Naive thymus-derived CD4-positive, alpha-beta T cell (primary cell): ENCODE measurements around the gene SLC52A3. TPM values are rescaled to one million over a fixed set of nuclear protein-coding genes. Genes with fewer than 3 reads are reported as not detected.

Experiments
- ATAC-seq: fragments of 150-1000 bp; cut with Tn5 transposase; 2 replicates; pipeline ENCODE4 v1.10.0; 2021; ENCODE audit warnings: mild to moderate bottlenecking, moderate library complexity
- CTCF ChIA-PET: fragments of 350-600 bp; sonication (Branson Sonifier 250); formaldehyde crosslinking; loops from one replicate; lab custom pipeline; 2021; ENCODE audit warnings: antibody characterized with exemption; lab: Charles Lee
- POLR2A ChIA-PET: fragments of 350-600 bp; sonication (Branson Sonifier 250); formaldehyde crosslinking; loops from one replicate; lab custom pipeline; 2021; ENCODE audit warnings: antibody characterized with exemption, inconsistent platforms; lab: Charles Lee
- DNase-seq, 9 donors: peaks; one replicate each; pipeline versions ENCODE4 v3.0.0 to v3.0.0-alpha.2; 2020 to 2022; ENCODE audit warnings: mixed read lengths in 1 of 9
- H3K27ac ChIP-seq: one replicate; pipeline ENCODE4 v1.7.0; 2013; ENCODE audit warnings: mild to moderate bottlenecking, low read depth, low read length, moderate library complexity
- H3K27me3 ChIP-seq, 2 donors: one replicate each; pipeline ENCODE4 v1.7.0; 2013; ENCODE audit warnings: low read length in 2 of 2, mild to moderate bottlenecking in 2 of 2, moderate library complexity in 2 of 2; ENCODE audit not compliant: control insufficient read depth in 2 of 2, insufficient read depth in 2 of 2
- H3K36me3 ChIP-seq, 3 experiments: 1 replicate in 2 of 3; 2 replicates in 1 of 3; pipeline ENCODE4 v1.7.0; 2013; ENCODE audit warnings: low read length in 3 of 3, mild to moderate bottlenecking in 3 of 3, moderate library complexity in 1 of 3; ENCODE audit not compliant: insufficient read depth in 3 of 3, control insufficient read depth in 2 of 3
- H3K4me1 ChIP-seq, 2 donors: one replicate each; pipeline ENCODE4 v1.7.0; 2013; ENCODE audit warnings: low read length in 2 of 2, mild to moderate bottlenecking in 2 of 2, moderate library complexity in 1 of 2; ENCODE audit not compliant: control insufficient read depth in 2 of 2, insufficient read depth in 2 of 2
- H3K4me3 ChIP-seq: 2 replicates; pipeline ENCODE4 v1.7.0; 2013; ENCODE audit warnings: mild to moderate bottlenecking, low read length
- H3K9me3 ChIP-seq, 3 experiments: 1 replicate in 2 of 3; 2 replicates in 1 of 3; pipeline ENCODE4 v1.7.0; 2013; ENCODE audit warnings: low read length in 3 of 3; ENCODE audit not compliant: control insufficient read depth in 2 of 3
- H3K27ac Mint-ChIP-seq, 9 donors: one replicate each; pipeline ENCODE4 v1.8.0; 2020 to 2022; ENCODE audit warnings: mixed read lengths in 9 of 9, mild to moderate bottlenecking in 8 of 9, moderate library complexity in 5 of 9, inconsistent platforms in 2 of 9
- H3K27me3 Mint-ChIP-seq, 5 donors: one replicate each; pipeline ENCODE4 v1.8.0; 2021 to 2022; ENCODE audit warnings: mixed read lengths in 5 of 5, mild to moderate bottlenecking in 1 of 5
- H3K36me3 Mint-ChIP-seq, 5 donors: one replicate each; pipeline ENCODE4 v1.8.0; 2020 to 2022; ENCODE audit warnings: mixed read lengths in 5 of 5, mild to moderate bottlenecking in 3 of 5, inconsistent platforms in 1 of 5
- H3K4me1 Mint-ChIP-seq, 7 donors: one replicate each; pipeline ENCODE4 v1.8.0; 2020 to 2022; ENCODE audit warnings: mixed read lengths in 7 of 7, mild to moderate bottlenecking in 3 of 7, inconsistent platforms in 1 of 7
- H3K4me3 Mint-ChIP-seq, 10 donors: one replicate each; pipeline ENCODE4 v1.8.0; 2020 to 2022; ENCODE audit warnings: mild to moderate bottlenecking in 10 of 10, mixed read lengths in 10 of 10, moderate library complexity in 6 of 10, inconsistent platforms in 2 of 10
- H3K9me3 Mint-ChIP-seq, 11 donors: one replicate each; pipeline ENCODE4 v1.8.0; 2020 to 2022; ENCODE audit warnings: mixed read lengths in 11 of 11, mild to moderate bottlenecking in 4 of 11, inconsistent platforms in 1 of 11, moderate library complexity in 1 of 11
- intact Hi-C, 2 donors: fragments of 100-400 bp; cut with micrococcal nuclease; formaldehyde crosslinking; loops; one replicate each; pipeline ENCODE4 v1.15.1; 2023
- polyA plus RNA-seq, 2 donors: library from polyadenylated mRNA; unstranded; fragments of 300-500 nt; fragmentation: Illumina TruSeq; gene quantifications; one replicate each; pipeline ENCODE4 v1.2.3, GENCODE V29; 2021
- total RNA-seq, 6 experiments: library from RNA in 5 of 6; stranded (reverse) in 5 of 6; gene quantifications; 1 replicate in 5 of 6; 2 replicates in 1 of 6; pipeline ENCODE4 v1.2.3 and lab custom pipeline; 2021 to 2026

SLC52A3 gene
- total and polyA plus RNA-seq, 7 experiments from 2014 or later, result not detected

- Histone ChIP-seq H3K4me1 (no peaks in the 10 kb centered on the region), H3K4me3 (no peak overlapping the region), H3K36me3 (no peaks in the 10 kb centered on the region), H3K27ac (no peak overlapping the region), H3K9me3 (no peaks in the 10 kb centered on the region), H3K27me3 (no peaks in the 10 kb centered on the region)
- H3K27me3 Mint-ChIP-seq, result peaks cover 7 to 60% (median 39%) of the 10 kb centered on the region in 5 donors
- CTCF ChIA-PET, result no interaction called here
- no peak for ATAC-seq
- H3K4me3 Mint-ChIP-seq, result no peak overlapping the region
- peaks cover 0 to 3% (median 0%) of the 10 kb centered on the region in 11 donors for H3K9me3 Mint-ChIP-seq
- intact Hi-C loops, result no loop called here
- DNase-seq, result no peak
- POLR2A ChIA-PET, result no interaction called here
- H3K4me1 Mint-ChIP-seq, result peaks cover 0 to 2% (median 0%) of the 10 kb centered on the region in 7 donors
- H3K27ac Mint-ChIP-seq, result no peak overlapping the region
- H3K36me3 Mint-ChIP-seq, result peaks cover 0 to 4% (median 0%) of the 10 kb centered on the region in 5 donors
These were observed 48.5 kb downstream of the SLC52A3 start for GRCh38 chr20:719816-720215.

- ChIA-PET CTCF (no interaction called here), POLR2A (no interaction called here)
- Histone ChIP-seq H3K27ac (no peak overlapping the region), H3K4me1 (no peaks in the 10 kb centered on the region), H3K27me3 (no peaks in the 10 kb centered on the region), H3K4me3 (no peak overlapping the region), H3K9me3 (no peaks in the 10 kb centered on the region), H3K36me3 (no peaks in the 10 kb centered on the region)
- Mint-ChIP-seq H3K9me3 (peaks cover 0 to 3% (median 0%) of the 10 kb centered on the region in 11 donors), H3K4me3 (no peak overlapping the region), H3K27ac (no peak overlapping the region), H3K36me3 (peaks cover 0 to 4% (median 0%) of the 10 kb centered on the region in 5 donors), H3K27me3 (peaks cover 6 to 58% (median 38%) of the 10 kb centered on the region in 5 donors), H3K4me1 (peaks cover 0 to 2% (median 0%) of the 10 kb centered on the region in 7 donors)
- DNase-seq (no peak), ATAC-seq (no peak)
- intact Hi-C loops, result no loop called here
These were observed 49.2 kb downstream of the SLC52A3 start for GRCh38 chr20:719068-719467.

- intact Hi-C loops, result no loop called here
- no peak overlapping the region for H3K4me3 Mint-ChIP-seq
- H3K36me3 Mint-ChIP-seq, result peaks cover 0 to 4% (median 0%) of the 10 kb centered on the region in 5 donors
- Histone ChIP-seq H3K4me1 (no peaks in the 10 kb centered on the region), H3K4me3 (no peak overlapping the region), H3K27me3 (no peaks in the 10 kb centered on the region), H3K36me3 (no peaks in the 10 kb centered on the region), H3K9me3 (no peaks in the 10 kb centered on the region), H3K27ac (no peak overlapping the region)
- POLR2A ChIA-PET, result no interaction called here
- H3K9me3 Mint-ChIP-seq, result peaks cover 0 to 6% (median 3%) of the 10 kb centered on the region in 11 donors
- peaks cover 0 to 2% (median 0%) of the 10 kb centered on the region in 7 donors for H3K4me1 Mint-ChIP-seq
- H3K27ac Mint-ChIP-seq, result no peak overlapping the region
- H3K27me3 Mint-ChIP-seq, result peaks cover 8 to 55% (median 33%) of the 10 kb centered on the region in 5 donors
- no peak for DNase-seq
- ATAC-seq, result no peak
- CTCF ChIA-PET, result no interaction called here
These were observed 50.5 kb downstream of the SLC52A3 start for GRCh38 chr20:717832-718231.

- peaks cover 0 to 8% (median 3%) of the 10 kb centered on the region in 11 donors for H3K9me3 Mint-ChIP-seq
- H3K27me3 Mint-ChIP-seq, result peaks cover 8 to 55% (median 36%) of the 10 kb centered on the region in 5 donors
- Histone ChIP-seq H3K4me3 (no peak overlapping the region), H3K36me3 (no peaks in the 10 kb centered on the region), H3K27me3 (no peaks in the 10 kb centered on the region), H3K9me3 (no peaks in the 10 kb centered on the region), H3K27ac (no peak overlapping the region), H3K4me1 (no peaks in the 10 kb centered on the region)
- H3K36me3 Mint-ChIP-seq, result peaks cover 0 to 4% (median 0%) of the 10 kb centered on the region in 5 donors
- ChIA-PET CTCF (no interaction called here), POLR2A (no interaction called here)
- H3K4me3 Mint-ChIP-seq, result no peak overlapping the region
- intact Hi-C loops, result no loop called here
- H3K4me1 Mint-ChIP-seq, result peaks cover 0 to 2% (median 0%) of the 10 kb centered on the region in 7 donors
- H3K27ac Mint-ChIP-seq, result no peak overlapping the region
- ATAC-seq (no peak), DNase-seq (no peak)
These were observed 51.0 kb downstream of the SLC52A3 start for GRCh38 chr20:717271-717670.

- Histone ChIP-seq H3K27ac (no peak overlapping the region), H3K4me1 (no peaks in the 10 kb centered on the region), H3K9me3 (no peaks in the 10 kb centered on the region), H3K4me3 (no peak overlapping the region), H3K36me3 (no peaks in the 10 kb centered on the region), H3K27me3 (no peaks in the 10 kb centered on the region)
- CTCF ChIA-PET, result no interaction called here
- Mint-ChIP-seq H3K36me3 (peaks cover 0 to 2% (median 0%) of the 10 kb centered on the region in 5 donors), H3K4me1 (peaks cover 0 to 2% (median under 1%) of the 10 kb centered on the region in 7 donors), H3K27me3 (peaks cover 23 to 51% (median 39%) of the 10 kb centered on the region in 5 donors), H3K27ac (no peak overlapping the region), H3K9me3 (peaks cover 0 to 16% (median 3%) of the 10 kb centered on the region in 11 donors), H3K4me3 (no peak overlapping the region)
- intact Hi-C loops, result no loop called here
- DNase-seq (no peak), ATAC-seq (no peak)
- POLR2A ChIA-PET, result no interaction called here
These were observed 53.8 kb downstream of the SLC52A3 start for GRCh38 chr20:714453-714852.

- Histone ChIP-seq H3K27me3 (no peaks in the 10 kb centered on the region), H3K9me3 (no peaks in the 10 kb centered on the region), H3K27ac (no peak overlapping the region), H3K4me3 (no peak overlapping the region), H3K36me3 (no peaks in the 10 kb centered on the region), H3K4me1 (no peaks in the 10 kb centered on the region)
- POLR2A ChIA-PET, result no interaction called here
- peaks cover 0 to 8% (median 0%) of the 10 kb centered on the region in 5 donors for H3K36me3 Mint-ChIP-seq
- ATAC-seq (no peak), DNase-seq (no peak)
- H3K4me3 Mint-ChIP-seq, result no peak overlapping the region
- H3K9me3 Mint-ChIP-seq, result peaks cover 0 to 23% (median 9%) of the 10 kb centered on the region in 11 donors
- intact Hi-C loops, result no loop called here
- peaks cover 0 to 8% (median 3%) of the 10 kb centered on the region in 7 donors for H3K4me1 Mint-ChIP-seq
- H3K27me3 Mint-ChIP-seq, result peaks cover 26 to 45% (median 34%) of the 10 kb centered on the region in 5 donors
- CTCF ChIA-PET, result no interaction called here
- no peak overlapping the region for H3K27ac Mint-ChIP-seq
These were observed 56.7 kb downstream of the SLC52A3 start for GRCh38 chr20:711576-711975.

GRCh38 chr20:710780-711450 lies 57.4 kb downstream of the SLC52A3 start:
- H3K36me3 Mint-ChIP-seq, result peaks cover 0 to 8% (median 0%) of the 10 kb centered on the region in 5 donors
- DNase-seq (no peak), ATAC-seq (no peak)
- no peak overlapping the region for H3K4me3 ChIP-seq
- no peak overlapping the region for H3K27ac ChIP-seq
- no peaks in the 10 kb centered on the region for H3K4me1 ChIP-seq
- no peaks in the 10 kb centered on the region for H3K36me3 ChIP-seq
- H3K27me3 ChIP-seq, result no peaks in the 10 kb centered on the region
- CTCF ChIA-PET, result no interaction called here
- no peak overlapping the region for H3K27ac Mint-ChIP-seq
- H3K9me3 ChIP-seq, result no peaks in the 10 kb centered on the region
- peaks cover 0 to 8% (median 3%) of the 10 kb centered on the region in 7 donors for H3K4me1 Mint-ChIP-seq
- peak overlapping the region in 3 of 10 donors; percentile 1 to 20 (median 9) for H3K4me3 Mint-ChIP-seq
- peaks cover 29 to 44% (median 37%) of the 10 kb centered on the region in 5 donors for H3K27me3 Mint-ChIP-seq
- POLR2A ChIA-PET, result no interaction called here
- H3K9me3 Mint-ChIP-seq, result peaks cover 0 to 23% (median 9%) of the 10 kb centered on the region in 11 donors
- intact Hi-C loops, result no loop called here
